ENCODE measurements around the gene OSCAR.
"Not testable (repeated sequence)": the region's sequence is repeated elsewhere in the genome, so short reads cannot be mapped to it uniquely, and the experiment has no call there.

Gene OSCAR

GRCh38 chr19:54125713-54126112, 25.1 kb upstream of the OSCAR start:
- no peak for DNase-seq (ENCODE audit: low read depth in 2 of 2)

GRCh38 chr19:54124393-54124792, 23.8 kb upstream of the OSCAR start:
- no peak for DNase-seq (ENCODE audit: low read depth in 2 of 2)

- DNase-seq (ENCODE audit: low read depth in 2 of 2) = no peak
Observed at GRCh38 chr19:54123682-54124081, 23.1 kb upstream of the OSCAR start.

- no peak for DNase-seq (ENCODE audit: low read depth in 2 of 2)
Observed at GRCh38 chr19:54121259-54121658, 20.7 kb upstream of the OSCAR start.

- peak; percentile 92 to 97 for DNase-seq (ENCODE audit: low read depth in 2 of 2)
Observed at GRCh38 chr19:54115109-54116063, 14.8 kb upstream of the OSCAR start, which contains the start of the genes PRPF31 and TFPT. Gene PRPF31, plus strand, starts transcription at chr19:54115754. Its CDS starts 2,525 bp downstream, at chr19:54118279. Gene TFPT, minus strand, starts transcription at chr19:54115657. Its CDS starts 388 bp downstream, at chr19:54115269.

- DNase-seq (ENCODE audit: low read depth in 2 of 2) = peak in 1 of 2 donors; percentile 24
Observed at GRCh38 chr19:54114340-54115108, 13.9 kb upstream of the OSCAR start.

GRCh38 chr19:54109651-54110050, 9.0 kb upstream of the OSCAR start:
- DNase-seq (ENCODE audit: low read depth in 2 of 2) = no peak

- no peak for DNase-seq (ENCODE audit: low read depth in 2 of 2)
Observed at GRCh38 chr19:54108496-54108895, 7.9 kb upstream of the OSCAR start.

- DNase-seq (ENCODE audit: low read depth in 2 of 2) = no peak
Observed at GRCh38 chr19:54107876-54108490, 7.4 kb upstream of the OSCAR start.

- no peak for DNase-seq (ENCODE audit: low read depth in 2 of 2)
Observed at GRCh38 chr19:54106716-54107115, 6.1 kb upstream of the OSCAR start.

GRCh38 chr19:54105796-54106195, 5.2 kb upstream of the OSCAR start:
- DNase-seq (ENCODE audit: low read depth in 2 of 2) = no peak

GRCh38 chr19:54104998-54105715, 4.6 kb upstream of the OSCAR start:
- no peak for DNase-seq (ENCODE audit: low read depth in 2 of 2)

- peak; percentile 94 to 98 for DNase-seq (ENCODE audit: low read depth in 2 of 2)
Observed at GRCh38 chr19:54102421-54103169, 2.0 kb upstream of the OSCAR start, which contains the start of gene NDUFA3. Gene NDUFA3, plus strand, starts transcription at chr19:54102855. Its CDS starts 24 bp downstream, at chr19:54102879.

GRCh38 chr19:54099903-54100255, 724 bp downstream of the OSCAR start:
- DNase-seq (ENCODE audit: low read depth in 2 of 2) = not testable (repeated sequence)

- DNase-seq (ENCODE audit: low read depth in 2 of 2) = no peak
Observed at GRCh38 chr19:54099190-54099902, 1.3 kb downstream of the OSCAR start.

- no peak for DNase-seq (ENCODE audit: low read depth in 2 of 2)
Observed at GRCh38 chr19:54096617-54097106, 3.9 kb downstream of the OSCAR start.

- DNase-seq (ENCODE audit: low read depth in 2 of 2) = peak in 1 of 2 donors; percentile 53
Observed at GRCh38 chr19:54095859-54096616, 4.6 kb downstream of the OSCAR start.

- no peak for DNase-seq (ENCODE audit: low read depth in 2 of 2)
Observed at GRCh38 chr19:54095136-54095858, 5.3 kb downstream of the OSCAR start.

Measured in stimulated activated CD8-positive, alpha-beta memory T cell treated with anti-CD3 and anti-CD28 coated beads, Interleukin-7, amount 100 ng/mL, for 4 hours (primary cell).